ENCODE measurements around the gene PLA2G4A.

Gene PLA2G4A

GRCh38 chr1:186872291-186872690 lies 43.5 kb downstream of the PLA2G4A start:
- no peak for DNase-seq (ENCODE audit: low read depth, low spot score)

GRCh38 chr1:186873687-186874086 lies 44.9 kb downstream of the PLA2G4A start:
- no peak for DNase-seq (ENCODE audit: low read depth, low spot score)

GRCh38 chr1:186875896-186876835 lies 47.4 kb downstream of the PLA2G4A start:
- DNase-seq (ENCODE audit: low read depth, low spot score), result no peak

- DNase-seq (ENCODE audit: low read depth, low spot score), result no peak
These were observed 49.6 kb downstream of the PLA2G4A start for GRCh38 chr1:186878356-186878755.

- no peak for DNase-seq (ENCODE audit: low read depth, low spot score)
These were observed 52.2 kb downstream of the PLA2G4A start for GRCh38 chr1:186880982-186881381.

- DNase-seq (ENCODE audit: low read depth, low spot score), result no peak
These were observed 53.8 kb downstream of the PLA2G4A start for GRCh38 chr1:186882372-186883134.

GRCh38 chr1:186884251-186884650 lies 55.5 kb downstream of the PLA2G4A start:
- no peak for DNase-seq (ENCODE audit: low read depth, low spot score)

GRCh38 chr1:186887203-186887602 lies 58.5 kb downstream of the PLA2G4A start:
- no peak for DNase-seq (ENCODE audit: low read depth, low spot score)

GRCh38 chr1:186888367-186888766 lies 59.6 kb downstream of the PLA2G4A start:
- no peak for DNase-seq (ENCODE audit: low read depth, low spot score)

- no peak for DNase-seq (ENCODE audit: low read depth, low spot score)
These were observed 64.2 kb downstream of the PLA2G4A start for GRCh38 chr1:186892936-186893335.

GRCh38 chr1:186894415-186894814 lies 65.7 kb downstream of the PLA2G4A start:
- no peak for DNase-seq (ENCODE audit: low read depth, low spot score)

- DNase-seq (ENCODE audit: low read depth, low spot score), result no peak
These were observed 67.5 kb downstream of the PLA2G4A start for GRCh38 chr1:186896211-186896610.

- no peak for DNase-seq (ENCODE audit: low read depth, low spot score)
These were observed 68.3 kb downstream of the PLA2G4A start for GRCh38 chr1:186897008-186897407.

- DNase-seq (ENCODE audit: low read depth, low spot score), result no peak
These were observed 70.8 kb downstream of the PLA2G4A start for GRCh38 chr1:186899577-186899976.

GRCh38 chr1:186899977-186900376 lies 71.2 kb downstream of the PLA2G4A start:
- DNase-seq (ENCODE audit: low read depth, low spot score), result no peak

- no peak for DNase-seq (ENCODE audit: low read depth, low spot score)
These were observed 71.9 kb downstream of the PLA2G4A start for GRCh38 chr1:186900539-186901237.

- no peak for DNase-seq (ENCODE audit: low read depth, low spot score)
These were observed 72.9 kb downstream of the PLA2G4A start for GRCh38 chr1:186901631-186902030.

- no peak for DNase-seq (ENCODE audit: low read depth, low spot score)
These were observed 74.8 kb downstream of the PLA2G4A start for GRCh38 chr1:186903374-186904136.

- DNase-seq (ENCODE audit: low read depth, low spot score), result no peak
These were observed 75.6 kb downstream of the PLA2G4A start for GRCh38 chr1:186904361-186904760.

- no peak for DNase-seq (ENCODE audit: low read depth, low spot score)
These were observed 76.8 kb downstream of the PLA2G4A start for GRCh38 chr1:186905561-186905960.

GRCh38 chr1:186915555-186915954 lies 86.8 kb downstream of the PLA2G4A start:
- DNase-seq (ENCODE audit: low read depth, low spot score), result no peak

Measured in activated CD4-positive, CD25-positive, alpha-beta regulatory T cell treated with anti-CD3 and anti-CD28 coated beads, Interleukin-2, amount 50 U/mL, for 16 hours (primary cell).